ENCODE measurements around the gene TUBB4B.

GRCh38 chr9:137278721-137279711 is 37.9 kb downstream of the TUBB4B start:
- TF ChIP-seq CTCF (IDR thresholded peaks at IDR 0.05; ENCODE audit: poor library complexity) (no peak), EZH2 (IDR thresholded peaks at IDR 0.05; ENCODE audit: borderline replicate concordance) (no peak), EZH2phosphoT487 (IDR thresholded peaks at IDR 0.05; ENCODE audit: low read depth, severe bottlenecking, unreplicated experiment) (no peak)

All from hepatocyte (in vitro differentiated cells).